Adrenal gland (tissue), 12 donors: Measurements from ENCODE around the gene CDK5RAP2. TPM values are rescaled to one million over a fixed set of nuclear protein-coding genes. Genes with fewer than 3 reads are reported as not detected.

ENCODE experiments used
- DNase-seq, 7 donors: peaks; one replicate each; pipeline ENCODE4 v3.0.0-alpha.2; 2019 to 2020
- H3K27ac ChIP-seq, 5 donors: fragments of 200-600 bp; sonication (generic) in 4 of 5; 1 replicate in 3 of 5; 2 replicates in 2 of 5; pipeline versions ENCODE4 v1.5.1 to v1.8.0; 2016 to 2020; ENCODE audit warnings: mild to moderate bottlenecking in 1 of 5
- H3K27me3 ChIP-seq: fragments of 200-600 bp; 2 replicates; pipeline ENCODE4 v1.8.0; 2021
- H3K36me3 ChIP-seq, 2 donors: fragments of 200-600 bp; replicated peaks in 1 of 2; 1 replicate in 1 of 2; 2 replicates in 1 of 2; pipeline versions ENCODE4 v1.5.1 to v1.8.0; 2018 to 2022
- H3K4me1 ChIP-seq, 2 donors: fragments of 200-600 bp; replicated peaks in 1 of 2; 1 replicate in 1 of 2; 2 replicates in 1 of 2; pipeline versions ENCODE4 v1.5.1 to v1.8.0; 2018 to 2021
- H3K4me3 ChIP-seq, 4 donors: fragments of 200-600 bp; sonication (generic) in 3 of 4; one replicate each; pipeline ENCODE4 v1.5.1; 2016 to 2018
- H3K9me3 ChIP-seq, 3 donors: fragments of 200-600 bp; sonication (generic) in 1 of 3; replicated peaks in 1 of 3; 1 replicate in 2 of 3; 2 replicates in 1 of 3; pipeline versions ENCODE4 v1.5.1 to v1.8.0; 2016 to 2021
- CTCF ChIP-seq, 6 experiments: fragments of 450-650 bp in 4 of 6; fragments of 200-600 bp in 2 of 6; sonication (generic) in 1 of 6; IDR thresholded peaks; 1 replicate in 5 of 6; 2 replicates in 1 of 6; pipeline versions ENCODE4 v1.5.1 to v1.8.0; 2016 to 2021; ENCODE audit warnings: antibody characterized with exemption in 6 of 6, mild to moderate bottlenecking in 2 of 6, moderate library complexity in 1 of 6
- POLR2A ChIP-seq, 2 donors: fragments of 450-650 bp; IDR thresholded peaks; one replicate each; pipeline ENCODE4 v1.6.1; 2017; ENCODE audit warnings: antibody characterized with exemption in 2 of 2, mild to moderate bottlenecking in 2 of 2, moderate library complexity in 1 of 2
- WGBS, 4 donors: extraction: QIAGEN DNeasy Blood & Tissue Kit in 2 of 4; methylation state at CpG; one replicate each; pipeline versions ENCODE4 v1.1.5 to v1.1.7; 2013 to 2017; 5-methylcytosine and 5-hydroxymethylcytosine counted together
- intact Hi-C, 2 donors: fragments of 100-400 bp; cut with DNase I; formaldehyde crosslinking; loops; one replicate each; pipeline versions ENCODE4 v1.14.1 to v1.15.0; 2022 to 2023
- polyA plus RNA-seq, 3 donors: library from polyadenylated mRNA; stranded (reverse); fragments of 200-250 nt in 2 of 3; fragments of 350-450 nt in 1 of 3; fragmentation: Illumina TruSeq in 1 of 3; extraction: RNeasy Lipid Tissue Mini Kit (QIAGEN cat#74804) in 1 of 3; gene quantifications; one replicate each; pipeline ENCODE4 v1.2.3, GENCODE V29; 2013 to 2014
- total RNA-seq, 9 donors: library from RNA; depleted of rRNA in 4 of 9; stranded (reverse); fragments of >200 nt in 4 of 9; fragments of 120-200 nt in 1 of 9; fragmentation: NEBNext Ultra II Directional in 1 of 9; extraction: Animal tissue kit (Norgen Biotek cat#: 25700) in 1 of 9; gene quantifications; one replicate each; pipeline versions ENCODE4 v1.1.0 to v1.2.4, GENCODE V29; 2013 to 2023
- donor health status: healthy with polysubstance abuse.
- donor health status: Bipolar disorder and iron deficiency.
- donor health status: DM: yes; HTN: yes; CAD: no.
- donor health status: DM: no; HTN: no; CAD: no.
- donor health status: DM: no; HTN: no; CAD: no.
- donor health status: DM: yes; HTN: yes; CAD: no.

The CDK5RAP2 gene
- total and polyA plus RNA-seq, 12 donors, result 26.0 to 60.7 (median 41.9) TPM

DNA sequence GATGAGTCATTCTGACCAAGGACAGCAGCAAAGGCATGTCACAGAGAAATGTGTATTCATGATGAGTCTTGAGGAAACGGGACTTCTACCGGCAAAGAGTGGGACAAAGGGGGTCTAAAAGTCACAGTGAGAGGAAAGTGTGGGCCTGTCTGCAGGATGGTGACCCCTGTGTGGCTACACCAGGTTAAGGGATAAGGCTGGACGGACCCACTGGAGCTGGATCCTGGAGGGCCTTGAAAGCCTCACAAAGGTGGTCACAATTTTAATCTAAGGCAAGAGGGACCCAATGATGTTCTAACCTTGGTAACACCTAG is 176.5 kb downstream of the CDK5RAP2 start:
- DNase-seq, result no peak
- 27 to 43% (median 38%) methylated on average over 3 of the region's 3 CpGs for WGBS, 4 donors
- peak overlapping the region in 3 of 5 donors; percentile 14 to 79 (median 70) for H3K27ac ChIP-seq
- H3K9me3 ChIP-seq, result no peaks in the 10 kb centered on the region
- H3K4me1 ChIP-seq, result peaks cover 3 to 13% of the 10 kb centered on the region in 2 donors
- TF ChIP-seq CTCF (IDR thresholded peaks at IDR 0.05) (no peak), POLR2A (IDR thresholded peaks at IDR 0.05) (no peak)
- H3K4me3 ChIP-seq, result no peak overlapping the region
- H3K36me3 ChIP-seq, result peaks cover 0 to 43% of the 10 kb centered on the region in 2 donors
- intact Hi-C loops, result no loop called here
- H3K27me3 ChIP-seq, result no peaks in the 10 kb centered on the region

- TF ChIP-seq CTCF (IDR thresholded peaks at IDR 0.05), result no peak
- TF ChIP-seq POLR2A (IDR thresholded peaks at IDR 0.05), result no peak
- no peak overlapping the region for H3K4me3 ChIP-seq
- 42 to 86% (median 83%) methylated on average over 4 to 13 of the region's 13 CpGs for WGBS, 4 donors
- peak; percentile 30 to 67 (median 62) for DNase-seq
- peak overlapping the region in 3 of 5 donors; percentile 14 to 79 (median 70) for H3K27ac ChIP-seq
- intact Hi-C loops, result no loop called here
- peaks cover 0 to 38% of the 10 kb centered on the region in 2 donors for H3K36me3 ChIP-seq
- H3K9me3 ChIP-seq, result no peaks in the 10 kb centered on the region
- H3K4me1 ChIP-seq, result peaks cover 3 to 13% of the 10 kb centered on the region in 2 donors
- H3K27me3 ChIP-seq, result no peaks in the 10 kb centered on the region
Measured at GRCh38 chr9:120402741-120403542, 177.0 kb downstream of the CDK5RAP2 start.

DNA sequence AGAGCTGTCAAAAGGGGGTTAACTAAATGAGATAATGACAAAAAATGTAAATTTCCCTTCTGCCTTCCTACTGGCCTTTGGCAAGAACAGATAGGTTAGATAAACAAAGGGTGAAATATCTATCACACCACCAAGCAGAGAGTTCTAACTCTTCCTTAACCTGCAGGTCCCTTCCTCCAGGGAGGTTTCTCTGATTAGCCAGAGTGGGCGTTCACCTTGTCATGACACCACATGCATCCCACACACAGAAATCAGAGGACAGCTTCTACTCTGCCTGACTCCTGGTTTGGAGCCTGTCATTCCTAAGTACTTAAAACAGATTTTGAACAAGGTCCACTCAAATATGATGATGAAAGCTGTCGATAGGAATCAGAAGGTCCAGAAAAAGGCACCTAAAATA is 180.0 kb downstream of the CDK5RAP2 start:
- peaks cover 0 to 42% of the 10 kb centered on the region in 2 donors for H3K36me3 ChIP-seq
- intact Hi-C loops, result no loop called here
- H3K27me3 ChIP-seq, result no peaks in the 10 kb centered on the region
- 96 to 99% (median 98%) methylated on average over 2 of the region's 2 CpGs for WGBS, 4 donors
- H3K4me3 ChIP-seq, result no peak overlapping the region
- TF ChIP-seq CTCF (IDR thresholded peaks at IDR 0.05) (no peak), POLR2A (IDR thresholded peaks at IDR 0.05) (no peak)
- no peaks in the 10 kb centered on the region for H3K9me3 ChIP-seq
- H3K4me1 ChIP-seq, result peaks cover 3 to 13% of the 10 kb centered on the region in 2 donors
- no peak for DNase-seq
- H3K27ac ChIP-seq, result no peak overlapping the region

- no peaks in the 10 kb centered on the region for H3K9me3 ChIP-seq
- DNase-seq, result no peak
- peaks cover 0 to 55% of the 10 kb centered on the region in 2 donors for H3K36me3 ChIP-seq
- H3K4me3 ChIP-seq, result no peak overlapping the region
- no peak overlapping the region for H3K27ac ChIP-seq
- no peaks in the 10 kb centered on the region for H3K27me3 ChIP-seq
- TF ChIP-seq POLR2A (IDR thresholded peaks at IDR 0.05) (no peak), CTCF (IDR thresholded peaks at IDR 0.05) (no peak)
- intact Hi-C loops, result no loop called here
- peaks cover 3 to 5% of the 10 kb centered on the region in 2 donors for H3K4me1 ChIP-seq
Measured at GRCh38 chr9:120398286-120398685, 181.7 kb downstream of the CDK5RAP2 start.
